Urinary bladder (tissue), 4 donors: ENCODE results near the gene ITPKC. TPM values are rescaled to one million over a fixed set of nuclear protein-coding genes. Genes with fewer than 3 reads are reported as not detected.
A peak's percentile ranks its signal among the peaks of the same experiment; 100 is the strongest.

ENCODE experiments used
- DNase-seq: peaks from one replicate; pipeline ENCODE4 v3.0.0-alpha.2; 2015; ENCODE audit errors: extremely low spot score
- H3K27ac ChIP-seq: one replicate; pipeline ENCODE4 v1.5.1; 2013; ENCODE audit warnings: low read depth, mild to moderate bottlenecking, moderate library complexity
- H3K36me3 ChIP-seq: one replicate; pipeline ENCODE4 v1.6.1; 2013; ENCODE audit warnings: mild to moderate bottlenecking, moderate library complexity; ENCODE audit not compliant: insufficient read depth
- H3K4me1 ChIP-seq: one replicate; pipeline ENCODE4 v1.6.1; 2013; ENCODE audit warnings: mild to moderate bottlenecking, moderate library complexity; ENCODE audit not compliant: insufficient read depth
- H3K4me3 ChIP-seq: one replicate; pipeline ENCODE4 v1.5.1; 2013; ENCODE audit warnings: low read depth, low read length
- WGBS: extraction: QIAGEN DNeasy Blood & Tissue Kit; methylation state at CpG from one replicate; pipeline ENCODE4 v1.1.7; 2013; 5-methylcytosine and 5-hydroxymethylcytosine counted together
- polyA plus RNA-seq: library from polyadenylated mRNA; stranded (reverse); fragments of 200-250 nt; gene quantifications from one replicate; pipeline ENCODE4 v1.2.3, GENCODE V29; 2013
- total RNA-seq: library from RNA; depleted of rRNA; stranded (reverse); fragments of >200 nt; gene quantifications from one replicate; pipeline ENCODE4 v1.2.3, GENCODE V29; 2014
- donor health status: healthy with polysubstance abuse.
- donor health status: healthy.

ITPKC gene
- total and polyA plus RNA-seq, 2 donors = 9.3 to 36.4 TPM

DNA sequence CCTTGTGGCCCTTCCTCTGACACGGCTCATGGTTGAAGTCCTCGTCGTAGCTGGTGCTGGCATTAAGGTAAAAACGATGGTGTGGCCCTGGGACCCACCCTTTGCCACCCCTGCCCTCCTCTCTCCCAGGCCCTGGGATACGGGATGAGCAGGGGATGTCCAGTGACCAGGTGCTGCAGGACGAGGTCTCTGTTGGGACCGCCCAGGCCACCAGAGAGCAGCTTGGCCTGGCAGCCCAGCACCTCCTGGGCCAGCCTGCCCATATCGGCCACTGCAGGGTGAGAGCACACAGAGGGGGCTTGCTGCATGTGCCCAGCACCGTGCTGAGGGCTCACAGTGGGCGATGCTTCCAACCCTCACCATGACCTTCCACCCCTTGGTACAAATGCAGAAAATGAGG, 27.0 kb downstream of the ITPKC start:
- no peak for DNase-seq
- WGBS = 93% methylated on average over 10 of the region's 10 CpGs

GRCh38 chr19:40744554-40745401, 27.9 kb downstream of the ITPKC start:
- 65% methylated on average over 17 of the region's 17 CpGs for WGBS
- no peak overlapping the region for H3K27ac ChIP-seq
- no peak overlapping the region for H3K4me3 ChIP-seq
- no peaks in the 10 kb centered on the region for H3K36me3 ChIP-seq
- no peaks in the 10 kb centered on the region for H3K4me1 ChIP-seq
- no peak for DNase-seq

More for the DNA sequence above, 27.0 kb downstream of the ITPKC start:
- H3K4me3 ChIP-seq = no peak overlapping the region
- no peak overlapping the region for H3K27ac ChIP-seq
- no peaks in the 10 kb centered on the region for H3K36me3 ChIP-seq
- no peaks in the 10 kb centered on the region for H3K4me1 ChIP-seq

- DNase-seq = no peak
- Histone ChIP-seq H3K4me3 (no peak overlapping the region), H3K36me3 (no peaks in the 10 kb centered on the region), H3K27ac (no peak overlapping the region), H3K4me1 (no peaks in the 10 kb centered on the region)
- 75% methylated on average over 7 of the region's 7 CpGs for WGBS
Observed at GRCh38 chr19:40745402-40745780, 28.5 kb downstream of the ITPKC start.

- Histone ChIP-seq H3K27ac (no peak overlapping the region), H3K4me3 (no peak overlapping the region), H3K4me1 (no peaks in the 10 kb centered on the region), H3K36me3 (no peaks in the 10 kb centered on the region)
- no peak for DNase-seq
- WGBS = 98% methylated on average over 7 of the region's 7 CpGs
Observed at GRCh38 chr19:40747536-40747935, 30.6 kb downstream of the ITPKC start.

DNA sequence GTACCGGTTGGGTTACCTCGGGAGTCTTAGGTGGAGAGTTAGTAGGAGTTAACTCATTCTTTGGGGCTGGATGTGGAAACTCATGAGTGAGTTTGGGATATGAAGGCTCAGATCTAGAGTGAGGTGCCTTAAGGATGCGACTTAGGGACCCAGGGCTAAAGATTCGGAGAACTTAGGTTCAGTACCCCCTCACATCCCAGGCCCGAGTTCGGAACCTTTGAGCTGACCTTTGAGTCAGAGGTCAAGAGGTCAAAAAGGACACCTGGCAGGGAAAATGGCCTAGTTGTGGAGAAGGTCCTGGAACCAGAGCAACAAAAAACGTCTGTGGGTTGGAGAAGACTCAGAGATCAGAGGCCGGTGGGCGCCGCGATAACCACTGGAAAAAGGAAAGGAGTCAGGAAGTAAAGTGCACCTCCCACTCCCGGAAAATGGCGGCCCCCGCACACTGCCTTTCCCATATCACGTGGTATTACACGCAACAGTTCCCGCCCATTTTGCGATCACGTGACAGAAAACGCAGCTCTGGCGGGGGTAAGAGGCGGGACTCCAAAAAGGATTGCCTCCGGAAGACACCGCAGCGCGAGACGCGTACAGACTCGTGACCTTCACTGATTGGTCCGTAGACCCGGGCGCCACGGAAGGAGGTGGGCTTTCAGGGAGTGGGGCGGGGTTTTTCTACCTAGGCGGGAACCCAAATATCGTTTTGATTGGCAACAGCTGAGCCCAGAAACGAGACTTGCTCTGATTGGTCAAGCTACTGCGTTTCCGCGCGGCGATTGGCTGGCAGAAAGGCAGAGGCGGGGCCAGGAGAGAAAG, 33.4 kb downstream of the ITPKC start, which contains the start of gene ACTMAP:
Gene ACTMAP (minus strand): TSS at position 420 of the 816 bp plus-strand sequence. CDS start 674 bp downstream, outside the sequence.
- Histone ChIP-seq H3K4me3 (peak within 1 kb of the TSS; percentile 66), H3K4me1 (peaks cover 1% of the 10 kb centered on the region), H3K27ac (peak within 1 kb of the TSS; percentile 84), H3K36me3 (no peaks in the 10 kb centered on the region)
- WGBS = under 1% methylated on average over 43 of the region's 43 CpGs
- peak; percentile 100 for DNase-seq

DNA sequence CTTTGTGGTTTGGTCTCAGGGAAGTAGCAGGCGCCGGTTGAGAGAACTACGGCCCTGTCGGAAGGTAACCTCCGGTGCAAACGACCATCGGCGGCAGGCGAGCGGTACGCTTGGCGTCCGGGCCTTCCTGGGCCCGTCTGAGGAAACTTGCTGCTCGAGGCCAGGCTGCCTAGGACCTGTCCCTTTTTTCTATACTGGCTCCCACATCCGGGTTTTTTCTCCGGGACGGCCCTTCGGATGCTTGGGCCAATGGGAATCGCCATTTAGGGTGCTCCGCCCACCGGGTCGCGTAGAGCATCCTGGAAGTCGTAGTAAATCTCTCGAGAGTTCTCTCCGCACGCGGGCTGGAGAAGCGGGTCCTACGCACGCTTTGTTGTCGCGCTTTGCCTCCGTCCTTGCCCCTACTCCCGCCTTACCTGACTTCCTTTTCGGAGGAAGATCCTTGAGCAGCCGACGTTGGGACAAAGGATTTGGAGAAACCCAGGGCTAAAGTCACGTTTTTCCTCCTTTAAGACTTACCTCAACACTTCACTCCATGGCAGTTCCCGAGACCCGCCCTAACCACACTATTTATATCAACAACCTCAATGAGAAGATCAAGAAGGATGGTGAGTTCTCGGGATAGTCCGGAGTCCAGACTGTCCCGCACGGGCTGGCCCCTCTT, 34.1 kb downstream of the ITPKC start, which contains the start of gene SNRPA:
Gene SNRPA (plus strand): TSS at position 330 of the 664 bp plus-strand sequence. CDS start 206 bp downstream, at position 536.
- Histone ChIP-seq H3K36me3 (no peaks in the 10 kb centered on the region), H3K4me3 (peak within 1 kb of the TSS; percentile 66), H3K27ac (peak within 1 kb of the TSS; percentile 84), H3K4me1 (peaks cover 1% of the 10 kb centered on the region)
- WGBS = under 1% methylated on average over 46 of the region's 46 CpGs
- DNase-seq = peak; percentile 98

DNA sequence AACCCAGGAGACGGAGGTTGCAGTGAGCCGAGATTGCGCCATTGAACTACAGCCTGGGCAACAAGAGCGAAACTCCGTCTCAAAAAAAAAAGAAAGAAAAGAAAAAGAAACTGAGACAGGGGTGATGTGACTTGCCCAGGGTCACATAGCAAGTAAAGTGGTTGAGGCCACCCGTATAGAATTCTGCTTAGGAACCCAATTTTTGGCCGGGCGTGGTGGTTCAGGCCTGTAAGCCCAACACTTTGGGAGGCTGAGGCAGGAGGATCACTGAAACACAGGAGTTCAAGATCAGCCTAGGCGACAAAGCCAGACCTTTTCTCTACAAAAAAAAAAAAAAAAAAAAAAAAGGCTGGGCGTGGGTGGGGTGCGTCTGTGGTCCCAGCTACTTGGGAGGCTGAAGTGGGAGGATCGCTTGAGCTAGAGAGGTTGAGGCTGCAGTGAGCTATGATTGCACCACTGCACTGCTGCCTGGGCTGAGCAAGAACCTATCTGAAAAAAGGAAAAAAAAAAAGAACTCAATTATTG, 35.4 kb downstream of the ITPKC start:
- no peak for DNase-seq
- H3K27ac ChIP-seq = no peak overlapping the region
- WGBS = 84% methylated on average over 12 of the region's 12 CpGs
- H3K36me3 ChIP-seq = peaks cover 3% of the 10 kb centered on the region
- H3K4me3 ChIP-seq = peak overlapping the region; percentile 10
- peaks cover 1% of the 10 kb centered on the region for H3K4me1 ChIP-seq

- no peak overlapping the region for H3K27ac ChIP-seq
- peaks cover 10% of the 10 kb centered on the region for H3K36me3 ChIP-seq
- DNase-seq = no peak
- peaks cover 1% of the 10 kb centered on the region for H3K4me1 ChIP-seq
- WGBS = 80% methylated on average over 9 of the region's 9 CpGs
- H3K4me3 ChIP-seq = no peak overlapping the region
Observed at GRCh38 chr19:40754611-40755247, 37.8 kb downstream of the ITPKC start.

GRCh38 chr19:40755248-40755624, 38.3 kb downstream of the ITPKC start:
- no peak overlapping the region for H3K4me3 ChIP-seq
- no peak overlapping the region for H3K27ac ChIP-seq
- 95% methylated on average over 3 of the region's 3 CpGs for WGBS
- peaks cover 10% of the 10 kb centered on the region for H3K36me3 ChIP-seq
- peaks cover 1% of the 10 kb centered on the region for H3K4me1 ChIP-seq
- no peak for DNase-seq

DNA sequence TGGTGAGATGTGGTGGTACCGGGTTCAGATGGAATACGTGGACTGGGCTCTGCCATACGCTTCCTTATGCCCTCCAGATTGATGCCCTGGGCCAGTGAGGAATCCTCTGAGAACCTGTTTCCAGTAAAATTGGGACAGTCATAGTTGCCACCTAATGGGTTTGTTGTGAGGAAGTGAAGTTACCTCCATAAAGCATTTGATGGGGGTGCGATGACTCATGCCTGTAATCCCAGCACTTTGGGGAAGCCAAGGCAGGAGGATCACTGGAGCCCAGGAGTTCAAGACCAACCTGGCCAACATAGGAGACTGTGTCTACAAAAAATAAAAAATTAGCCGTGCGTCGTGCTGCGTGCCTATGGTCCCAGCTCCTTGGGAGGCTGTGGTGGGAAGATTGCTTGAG, 38.9 kb downstream of the ITPKC start:
- DNase-seq = no peak
- H3K36me3 ChIP-seq = peaks cover 10% of the 10 kb centered on the region
- WGBS = 98% methylated on average over 8 of the region's 8 CpGs
- peaks cover 1% of the 10 kb centered on the region for H3K4me1 ChIP-seq
- no peak overlapping the region for H3K27ac ChIP-seq
- H3K4me3 ChIP-seq = no peak overlapping the region

DNA sequence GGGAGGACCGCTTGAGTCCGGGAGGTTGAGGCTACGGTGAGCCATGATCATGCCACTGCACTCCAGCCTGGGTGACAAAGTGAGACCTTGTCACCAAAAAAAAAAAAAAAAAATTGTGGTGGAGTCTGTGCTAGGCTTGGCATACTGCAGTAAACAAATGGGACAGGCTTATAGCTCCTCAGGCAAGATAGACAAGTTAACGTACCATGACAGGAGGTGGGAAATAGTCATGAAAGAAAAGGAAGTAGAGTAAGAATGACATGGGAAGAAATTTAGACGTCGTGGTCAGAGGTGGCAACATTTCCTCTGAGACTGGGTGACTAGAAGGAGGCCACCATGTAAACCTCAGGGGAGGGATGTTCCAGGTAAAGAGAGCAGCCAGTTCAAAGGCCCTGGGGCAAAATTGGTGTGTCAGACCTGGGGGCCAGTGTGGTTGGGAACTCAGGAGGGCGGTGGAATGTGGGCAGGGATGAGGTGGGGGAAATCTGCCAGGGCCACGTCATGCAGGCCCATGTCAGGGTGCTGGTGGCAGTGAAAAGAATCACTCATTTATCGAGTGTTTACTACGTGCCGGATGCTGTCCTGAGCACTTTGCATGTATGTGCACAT, 39.7 kb downstream of the ITPKC start:
- Histone ChIP-seq H3K4me1 (peaks cover 1% of the 10 kb centered on the region), H3K36me3 (peaks cover 10% of the 10 kb centered on the region), H3K4me3 (no peak overlapping the region), H3K27ac (no peak overlapping the region)
- DNase-seq = no peak
- WGBS = 85% methylated on average over 11 of the region's 11 CpGs

- Histone ChIP-seq H3K27ac (no peak overlapping the region), H3K36me3 (peaks cover 12% of the 10 kb centered on the region), H3K4me1 (peaks cover 1% of the 10 kb centered on the region), H3K4me3 (no peak overlapping the region)
- 98% methylated on average over 3 of the region's 3 CpGs for WGBS
- DNase-seq = no peak
Observed at GRCh38 chr19:40758491-40758890, 41.6 kb downstream of the ITPKC start.
